ENCODE results near the gene RDH8.

The RDH8 gene

DNA sequence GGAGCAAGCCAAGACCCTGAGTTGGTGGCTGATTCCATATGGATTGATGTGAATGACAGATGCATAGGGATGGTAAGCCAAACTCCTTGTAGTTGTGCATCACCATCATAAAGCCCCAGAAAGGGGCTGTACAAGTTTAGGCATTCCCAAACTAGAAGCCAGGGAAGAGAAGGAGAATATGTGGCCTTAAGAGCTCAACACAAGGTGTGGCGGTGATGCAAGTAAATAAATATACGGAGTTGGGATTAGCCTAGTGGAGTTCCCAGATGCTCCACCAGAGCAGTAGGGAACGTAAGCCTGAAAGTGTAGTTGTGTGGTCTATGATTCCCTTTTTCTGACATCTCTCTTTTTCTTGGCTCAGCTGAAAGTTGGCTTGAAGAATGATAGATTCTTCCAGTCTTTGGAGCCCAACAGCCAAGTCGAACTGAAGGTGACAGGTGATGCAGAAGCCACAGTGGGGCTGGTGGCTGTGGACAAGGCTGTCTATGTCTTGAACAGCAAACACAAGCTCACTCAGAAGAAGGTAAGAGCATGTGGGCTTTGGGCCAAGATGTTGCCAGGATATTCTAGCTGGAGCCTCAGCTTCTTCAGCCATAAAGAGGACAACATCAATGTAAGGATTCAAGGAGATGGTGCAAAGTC is 30.1 kb downstream of the RDH8 start:
- no peak for DNase-seq

DNA sequence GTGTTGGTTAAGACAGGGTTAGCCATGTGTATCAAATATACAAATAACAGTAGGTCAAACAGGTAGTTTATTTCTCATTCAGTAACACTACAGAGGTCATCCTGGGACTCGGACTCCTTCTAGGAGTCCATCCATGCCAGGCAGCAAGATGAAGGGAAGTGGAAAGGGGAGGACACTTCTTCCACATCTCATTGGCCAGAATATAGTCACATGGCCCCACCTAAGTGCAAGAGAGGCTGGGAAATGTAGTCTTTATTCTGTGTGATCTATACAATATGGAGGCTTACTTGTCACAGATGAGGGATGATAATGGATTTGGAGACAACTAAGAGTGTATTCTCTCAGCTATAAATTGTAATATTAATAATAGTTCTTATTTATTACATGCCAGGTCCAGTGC is 31.1 kb downstream of the RDH8 start:
- DNase-seq: no peak

DNA sequence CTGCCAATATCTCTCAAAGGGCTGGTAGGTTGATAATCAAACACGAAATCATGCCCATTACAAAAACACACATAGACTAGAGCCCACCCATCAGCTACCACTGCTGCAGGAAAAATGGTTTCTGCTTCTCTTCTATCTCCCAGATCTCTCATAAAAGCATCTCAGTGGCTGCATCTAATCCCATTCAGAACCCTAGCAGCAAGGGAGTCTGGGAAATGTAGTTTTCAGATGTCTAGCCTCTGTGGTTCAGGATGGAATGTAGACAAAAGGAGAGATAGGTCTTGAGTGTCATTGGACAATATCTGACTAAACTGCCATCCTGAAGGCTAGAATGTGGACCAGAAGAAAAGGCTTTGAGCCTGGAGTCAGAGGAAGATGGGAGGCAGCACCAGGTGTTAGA is 32.1 kb downstream of the RDH8 start:
- DNase-seq: no peak

DNA sequence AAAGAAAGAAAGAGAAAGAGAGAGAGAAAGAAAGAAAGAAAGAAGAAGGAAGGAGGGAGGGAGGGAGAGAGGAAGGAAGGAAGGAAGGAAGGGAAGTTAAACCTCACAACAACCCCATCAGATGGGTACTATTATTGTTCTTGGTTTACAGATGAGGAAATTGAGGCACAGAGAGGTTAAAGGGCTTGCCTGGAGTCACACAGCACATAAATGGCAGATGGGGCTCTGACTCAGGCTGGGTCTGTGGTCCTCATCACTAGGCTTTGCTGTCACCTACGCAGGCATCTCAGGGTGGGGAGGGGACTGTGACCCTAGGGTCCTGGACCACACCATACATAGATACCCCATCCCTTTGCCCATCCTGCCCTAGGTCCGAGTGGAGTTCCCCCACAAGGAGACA is 36.3 kb downstream of the RDH8 start:
- no peak for DNase-seq

DNA sequence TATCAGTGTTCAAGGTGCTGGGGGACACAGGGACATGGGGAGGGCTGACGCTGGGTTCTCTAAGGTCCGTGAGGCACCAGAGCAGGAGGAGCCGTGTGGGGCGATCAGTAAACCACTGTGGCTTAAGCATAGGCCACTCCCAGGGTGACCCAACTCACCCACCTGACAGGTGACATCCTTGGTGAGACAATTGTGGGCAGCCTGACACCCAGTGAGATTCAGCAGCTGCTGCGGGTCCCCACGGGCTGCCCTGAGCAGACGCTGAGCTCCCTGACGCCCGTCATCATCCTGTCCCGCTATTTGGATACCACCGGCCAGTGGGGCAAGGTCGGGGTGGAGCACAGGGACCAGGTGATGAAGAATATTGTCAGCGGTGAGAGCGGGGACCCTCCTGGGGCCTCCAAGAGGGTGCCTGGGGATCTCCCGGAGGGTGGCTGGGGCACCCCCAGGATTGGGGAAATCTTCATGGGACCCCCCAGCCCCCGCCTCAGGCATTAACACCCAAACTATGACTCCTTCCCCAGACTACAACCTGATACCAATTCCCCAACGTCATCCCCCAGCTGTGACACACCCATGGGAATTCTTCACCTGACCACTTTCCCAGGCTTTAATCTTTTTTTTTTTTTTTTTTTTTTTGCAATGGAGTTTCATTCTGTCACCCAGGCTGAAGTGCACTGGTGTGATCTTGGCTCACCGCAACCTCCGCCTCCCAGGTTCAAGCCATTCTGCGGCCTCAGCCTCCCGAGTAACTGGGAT is 39.5 kb downstream of the RDH8 start:
- DNase-seq: no peak

DNA sequence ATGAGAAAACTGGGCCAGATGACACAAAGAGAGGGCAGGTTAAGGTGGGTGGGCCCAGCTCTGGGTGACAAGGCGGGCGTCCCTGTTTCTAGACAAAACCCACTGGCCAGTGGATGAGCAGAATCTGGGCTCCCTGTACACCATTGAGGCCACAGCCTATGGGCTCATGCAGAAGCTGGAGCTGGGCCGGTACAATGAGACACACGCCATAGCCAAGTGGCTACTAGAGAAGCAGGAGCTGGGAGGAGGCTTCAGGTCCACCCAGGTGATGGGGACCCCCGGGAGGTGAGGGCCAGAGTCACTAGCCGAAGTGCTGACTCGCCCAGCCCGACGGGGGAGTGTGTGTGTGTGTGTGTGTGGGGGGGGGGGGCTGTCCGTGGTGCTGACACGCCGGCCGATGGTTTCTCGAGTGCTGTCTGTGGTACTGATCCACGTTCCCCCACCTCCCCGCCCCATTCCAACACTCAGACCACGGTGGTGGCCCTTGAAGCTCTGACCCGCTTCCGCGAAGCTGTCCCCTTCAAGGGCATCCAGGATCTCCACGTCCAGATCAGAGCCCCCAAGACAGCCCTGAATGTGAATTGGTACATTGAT is 48.5 kb downstream of the RDH8 start:
- DNase-seq: no peak

DNA sequence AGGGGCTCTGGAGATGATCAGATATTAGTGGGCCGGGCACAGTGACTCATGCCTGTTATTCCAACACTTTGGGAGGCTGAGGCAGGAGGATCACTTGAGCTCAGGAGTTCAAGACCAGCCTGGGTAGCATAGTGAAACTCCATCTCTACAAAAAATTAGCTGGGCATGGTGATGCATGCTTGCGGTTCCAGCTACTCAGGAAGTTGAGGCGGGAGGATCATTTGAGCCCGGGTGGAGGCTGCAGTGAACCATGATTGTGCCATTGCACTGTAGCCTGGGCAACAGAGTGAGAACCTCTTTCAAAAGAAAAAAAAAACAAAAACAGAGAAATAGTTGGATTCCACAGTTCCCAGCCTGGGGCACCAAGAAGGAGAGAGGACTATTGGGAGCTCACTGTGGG is 54.9 kb downstream of the RDH8 start:
- no peak for DNase-seq

DNA sequence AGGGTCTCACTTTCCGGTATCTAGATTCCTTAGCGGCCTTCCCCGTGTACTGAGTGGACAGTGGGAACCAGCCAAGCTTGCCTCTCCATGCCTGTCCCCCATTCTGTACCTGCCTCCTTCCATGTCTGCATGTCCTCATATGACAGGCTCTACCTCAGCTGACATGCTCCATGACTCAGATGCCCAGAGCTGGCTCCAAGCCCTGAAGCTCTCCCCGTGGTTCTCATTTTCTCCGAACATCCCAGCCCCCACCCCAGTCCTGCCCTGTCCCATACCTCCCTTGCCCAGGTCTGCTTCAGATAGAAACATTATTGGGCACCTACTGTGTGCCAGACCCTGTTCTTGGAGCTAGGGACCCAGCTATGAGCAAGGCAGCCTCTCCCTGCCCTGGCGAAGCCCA is 55.8 kb downstream of the RDH8 start:
- no peak for DNase-seq

DNA sequence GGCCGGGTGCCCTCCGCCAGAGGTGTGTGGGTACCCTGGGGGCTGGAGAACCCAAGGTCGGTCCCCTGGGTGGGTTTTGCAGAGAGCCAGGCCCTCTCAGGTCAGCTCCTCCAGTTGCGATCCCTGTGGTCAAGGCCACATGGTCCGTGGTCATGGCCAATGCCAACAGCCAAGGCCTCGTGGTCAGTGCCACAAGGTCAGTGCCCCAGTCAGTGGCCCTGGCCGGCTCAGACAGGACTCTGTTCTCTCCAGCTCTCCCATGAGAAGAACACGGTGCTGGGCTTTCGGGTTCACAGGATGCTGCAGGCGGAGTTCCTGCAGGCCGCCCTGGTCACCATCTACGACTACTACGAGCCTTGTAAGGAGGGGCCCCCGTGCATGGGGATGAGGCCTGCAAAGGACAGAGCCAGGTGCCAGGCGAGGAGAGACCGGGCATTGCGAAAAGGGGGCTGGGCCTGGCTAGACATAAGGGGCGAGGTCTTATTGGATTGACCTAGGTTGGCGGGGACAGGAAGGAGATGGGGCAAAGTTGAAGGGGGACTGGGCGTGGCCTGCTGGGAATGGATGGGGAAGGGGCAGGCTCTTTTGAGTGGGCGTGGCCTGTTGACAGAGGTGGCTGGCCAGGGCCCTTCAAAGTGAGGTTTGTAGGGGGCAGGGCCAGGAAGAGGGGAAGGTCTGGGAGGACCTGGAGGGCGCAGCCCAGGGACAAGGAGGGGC is 57.6 kb downstream of the RDH8 start:
- no peak for DNase-seq
